Measurements from ENCODE around the gene LMTK2.
"Not testable (repeated sequence)": the region's sequence is repeated elsewhere in the genome, so short reads cannot be mapped to it uniquely, and the experiment has no call there.

The LMTK2 gene

DNA sequence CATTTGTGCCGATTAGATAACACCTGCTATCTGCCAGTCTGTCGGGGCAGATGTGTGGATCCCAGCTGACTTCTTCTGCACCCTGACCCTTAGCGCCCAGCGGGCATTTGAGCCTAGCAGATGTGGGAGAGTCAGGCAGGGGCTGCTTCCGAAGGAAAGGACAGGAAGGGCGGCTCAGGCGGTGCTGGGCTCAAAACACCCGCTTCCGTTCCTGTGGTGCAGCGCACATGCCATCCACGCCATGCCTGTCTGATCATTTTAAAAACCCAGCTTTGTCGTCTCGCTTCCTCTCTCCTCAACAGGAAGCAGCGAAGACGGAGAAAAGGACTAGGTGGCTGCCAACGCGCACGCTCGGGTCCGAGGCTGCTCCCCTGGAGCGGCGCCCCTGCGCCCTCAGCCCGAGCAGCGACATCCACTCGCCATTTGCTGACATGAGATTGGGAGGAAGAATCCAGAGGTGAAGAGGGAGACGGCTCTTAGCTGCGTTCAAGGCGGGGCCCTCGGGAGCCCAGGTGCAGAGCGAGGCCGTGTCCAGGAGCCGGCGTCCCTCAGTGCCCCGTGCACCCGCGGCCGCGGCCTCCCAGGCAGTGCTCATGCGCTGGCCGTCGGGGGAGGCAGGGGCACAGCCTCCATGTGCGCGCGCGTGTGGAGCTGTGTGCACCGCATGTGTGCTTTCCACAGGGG, 98.6 kb downstream of the LMTK2 start:
- DNase-seq: no peak

- no peak for DNase-seq
Observed at GRCh38 chr7:98206451-98207330, 100.0 kb downstream of the LMTK2 start.

- DNase-seq: no peak
Observed at GRCh38 chr7:98209166-98209920, 102.7 kb downstream of the LMTK2 start.

- no peak for DNase-seq
Observed at GRCh38 chr7:98210513-98211220, 104.0 kb downstream of the LMTK2 start.

DNA sequence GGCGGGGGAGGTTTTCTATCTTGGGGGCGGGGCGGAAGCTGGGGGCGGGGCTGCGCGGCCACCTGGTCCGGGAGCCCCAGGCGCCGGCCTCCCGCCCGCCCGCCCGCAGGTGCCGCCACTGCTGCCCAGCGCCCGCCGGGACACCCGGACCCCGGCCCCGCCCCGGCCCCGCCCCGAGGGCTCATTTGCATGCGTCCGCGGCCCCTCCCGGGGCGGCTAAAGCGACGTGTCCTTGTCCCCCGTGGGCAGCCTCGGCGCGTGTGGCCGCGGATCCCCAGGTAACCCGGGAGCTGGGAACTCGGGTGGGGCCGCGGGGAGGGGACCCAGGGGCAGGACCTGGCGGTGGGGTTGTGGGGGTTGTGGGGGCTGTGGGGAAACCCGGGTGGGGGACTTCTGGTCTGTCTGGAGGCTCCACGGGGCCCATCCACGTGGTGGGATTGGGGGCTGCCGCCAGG, 104.6 kb downstream of the LMTK2 start, which contains the start of gene BHLHA15:
BHLHA15 (plus strand) TSS at position 219 of the 455 bp plus-strand sequence. CDS start 871 bp downstream, outside the sequence.
- DNase-seq: no peak

GRCh38 chr7:98211676-98212531, 105.2 kb downstream of the LMTK2 start:
- DNase-seq: no peak

- DNase-seq: no peak
Observed at GRCh38 chr7:98212532-98213041, 105.9 kb downstream of the LMTK2 start.

- no peak for DNase-seq
Observed at GRCh38 chr7:98213296-98213887, 106.7 kb downstream of the LMTK2 start.

- DNase-seq: no peak
Observed at GRCh38 chr7:98213888-98214810, 107.5 kb downstream of the LMTK2 start.

GRCh38 chr7:98214811-98215321, 108.2 kb downstream of the LMTK2 start:
- DNase-seq: no peak

DNA sequence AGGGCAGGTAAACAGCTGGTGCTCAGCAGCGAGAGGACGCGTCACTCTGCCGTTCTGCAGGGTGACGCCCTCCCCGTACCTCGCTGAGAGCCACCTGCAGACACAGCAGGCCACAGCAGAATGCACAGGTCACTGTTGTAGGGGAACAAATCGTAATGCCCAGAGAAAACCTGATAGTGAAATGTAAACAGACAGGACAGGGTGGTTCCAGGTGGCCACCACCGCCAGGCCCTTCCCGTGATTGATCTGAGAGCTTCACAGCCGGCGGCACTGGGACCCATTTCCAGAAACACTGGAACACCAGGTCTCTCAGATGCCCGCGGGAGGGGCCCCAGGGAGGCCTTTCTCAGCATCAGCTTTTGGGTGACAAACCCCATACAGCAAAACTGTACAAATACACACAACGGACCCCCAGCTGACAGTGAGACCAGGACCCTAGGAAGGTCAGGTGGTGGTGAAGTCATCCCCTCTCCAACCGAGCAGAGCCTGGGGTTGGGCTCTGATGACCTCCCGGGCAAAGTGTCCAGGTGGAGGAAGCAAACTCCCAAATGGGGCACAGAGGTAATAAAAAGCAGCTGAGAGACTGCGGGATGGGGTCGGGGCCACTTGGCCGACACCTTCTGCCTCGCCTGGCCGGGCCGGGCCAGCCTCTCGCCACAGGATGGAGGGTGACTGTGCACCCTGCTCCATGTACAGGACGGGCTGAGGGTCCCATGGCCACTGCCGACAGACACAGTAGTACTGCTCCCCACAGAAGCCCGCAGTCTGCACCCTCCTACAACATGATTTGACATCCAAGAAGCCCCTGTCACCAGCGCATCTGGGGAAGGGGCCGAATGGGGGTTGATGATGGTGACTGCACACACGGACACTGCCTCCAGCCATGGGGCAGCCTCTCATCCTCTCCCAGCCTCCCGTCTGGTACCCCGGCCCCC, 109.2 kb downstream of the LMTK2 start:
- no peak for DNase-seq

DNA sequence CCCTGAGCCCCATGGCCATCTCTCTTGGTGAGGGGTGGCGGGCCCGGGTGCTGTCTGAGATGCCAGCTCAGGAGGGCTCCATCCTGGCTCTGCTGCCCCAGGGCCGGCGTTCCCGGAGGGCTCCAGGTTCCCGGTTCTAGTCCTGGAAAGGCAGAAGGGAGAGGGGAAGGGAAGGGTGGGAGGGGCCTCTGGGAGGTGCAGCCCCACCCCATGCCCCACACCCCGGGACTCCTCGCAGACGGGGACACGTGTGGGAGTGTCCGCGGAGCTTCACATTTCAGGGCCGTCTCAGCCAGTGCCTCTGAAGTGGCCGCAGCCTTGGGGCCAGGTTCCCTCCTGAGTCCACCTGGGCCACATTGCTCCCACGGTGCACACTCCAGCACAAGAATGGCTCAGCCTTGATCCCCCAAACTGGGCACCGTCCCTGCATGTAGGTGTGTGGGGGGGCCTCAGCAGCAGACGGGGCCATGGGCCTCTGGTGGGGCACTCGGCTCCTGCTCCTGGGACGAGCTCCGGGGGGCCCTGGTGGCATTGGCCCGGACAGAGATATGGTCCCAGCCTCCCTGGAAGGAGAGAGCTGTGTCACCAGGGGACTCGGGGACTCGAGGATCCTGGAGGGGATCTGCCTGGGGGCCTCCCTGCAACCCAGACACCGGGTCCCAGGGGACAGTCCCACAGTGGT, 110.4 kb downstream of the LMTK2 start:
- no peak for DNase-seq

GRCh38 chr7:98217623-98218582, 111.2 kb downstream of the LMTK2 start:
- DNase-seq: no peak

DNA sequence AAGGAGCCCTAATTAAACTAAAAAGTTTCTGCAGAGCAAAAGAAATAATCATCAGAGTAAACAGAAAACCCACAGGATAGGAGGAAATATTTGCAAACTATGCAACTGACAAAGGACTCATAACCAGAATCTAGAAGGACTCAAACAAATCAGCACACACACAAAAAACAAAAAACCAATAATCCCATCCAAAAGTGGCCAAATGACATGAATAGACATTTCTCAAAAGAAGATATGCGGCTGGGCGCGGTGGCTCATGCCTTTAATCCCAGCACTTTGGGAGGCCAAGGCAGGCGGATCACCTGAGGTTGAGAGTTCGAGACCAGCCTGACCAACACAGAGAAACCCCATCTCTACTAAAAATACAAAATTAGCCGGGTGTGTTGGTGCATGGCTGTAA, 112.7 kb downstream of the LMTK2 start:
- not testable (repeated sequence) for DNase-seq

DNA sequence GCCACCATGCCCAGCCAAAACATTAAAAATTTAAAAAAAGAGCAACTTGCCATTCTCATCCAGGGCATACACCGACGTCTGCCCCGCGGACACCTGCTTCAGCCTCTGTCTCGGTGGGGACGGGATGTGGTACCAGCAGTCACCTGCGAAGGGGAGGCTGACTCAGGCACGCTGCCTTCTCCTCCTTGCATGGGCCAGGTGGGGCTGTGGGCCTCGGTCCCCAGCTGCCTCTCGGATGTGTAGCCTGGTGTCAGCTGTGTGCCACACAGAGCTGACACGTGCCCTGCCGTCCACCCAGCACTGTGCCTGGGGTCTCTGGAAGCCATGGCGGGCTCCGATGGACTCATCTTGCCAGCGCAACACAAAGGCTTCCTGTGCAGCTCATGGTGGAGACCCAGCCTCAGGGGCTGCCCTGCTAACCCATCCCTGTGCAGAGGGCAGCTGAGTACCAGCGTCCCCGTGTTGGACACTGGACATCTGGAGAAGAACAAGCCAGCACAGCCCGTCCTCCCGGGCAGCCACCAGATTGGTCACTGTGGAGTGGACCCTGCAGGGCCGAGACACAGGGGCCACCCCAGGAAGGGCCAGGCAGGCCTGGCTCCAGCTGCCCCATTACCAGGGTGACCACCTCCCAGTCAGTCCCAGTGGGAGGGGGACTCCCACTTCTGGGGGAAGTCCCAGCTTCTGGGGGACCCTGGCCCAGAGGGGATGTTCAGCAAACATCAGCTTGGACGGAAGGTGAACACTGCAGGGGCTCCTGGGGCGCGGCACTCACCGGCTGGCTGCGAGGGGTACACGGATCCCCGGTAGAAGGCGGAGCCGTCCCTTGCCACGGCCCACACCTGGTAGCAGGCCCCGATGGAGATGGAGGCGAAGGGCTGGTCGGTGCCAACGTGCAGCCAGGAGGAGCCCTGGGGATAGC, 115.2 kb downstream of the LMTK2 start:
- DNase-seq: no peak

All from NCI-H748 treated with DMSO at 0.1 percent for 48 hours (cell line).